ENCODE results near the gene SPAAR.

Gene SPAAR

DNA sequence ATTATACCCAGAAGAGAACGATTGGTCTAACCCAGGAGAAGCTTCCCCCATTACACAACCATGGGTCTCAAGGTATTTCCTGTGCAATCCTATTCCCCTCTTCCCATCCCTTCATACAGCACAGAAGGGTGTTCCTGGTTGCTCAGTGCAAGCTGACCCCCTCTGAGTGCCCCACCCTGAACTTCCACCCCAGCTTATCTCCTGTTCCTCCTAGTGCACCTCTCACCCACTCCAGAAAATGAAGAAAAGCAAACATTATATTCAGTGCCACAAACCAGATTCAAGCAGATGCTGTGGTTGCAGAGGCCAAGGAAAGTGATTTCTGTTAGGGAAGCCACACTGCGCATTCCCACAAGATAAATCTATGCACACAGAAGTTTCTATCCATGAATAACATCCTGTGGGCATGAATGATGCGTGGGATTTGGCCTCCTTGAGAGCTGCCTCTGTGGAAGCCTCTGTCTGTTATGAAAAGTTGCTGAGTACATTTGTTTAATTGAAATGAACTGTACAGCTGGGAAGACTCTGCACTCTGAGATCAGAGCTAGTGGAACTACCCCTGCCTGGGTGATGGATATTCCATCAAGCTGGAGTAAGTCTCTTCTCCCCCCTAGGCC is 50.9 kb downstream of the SPAAR start:
- FAIRE-seq (no peak), DNase-seq (ENCODE audit: insufficient read length, low spot score) (no peak)
- TF ChIP-seq POLR2A (IDR thresholded peaks at IDR 0.05; ENCODE audit: low read depth, low read length) = no peak

Data from H54 (cell line).